Lower lobe of right lung (tissue), 2 donors: ENCODE data around the gene LRRTM4. TPM values are rescaled to one million over a fixed set of nuclear protein-coding genes. Genes with fewer than 3 reads are reported as not detected.

Experiments
- ATAC-seq, 2 donors: fragments of 200-7000 bp; cut with Tn5 transposase; one replicate each; pipeline ENCODE4 v1.9.1; 2020 to 2022; ENCODE audit warnings: mild to moderate bottlenecking in 2 of 2, moderate library complexity in 2 of 2
- DNase-seq: peaks from one replicate; pipeline ENCODE4 v3.0.0-alpha.2; 2020
- H3K27ac ChIP-seq: fragments of 200-600 bp; one replicate; pipeline ENCODE4 v1.8.0; 2022
- H3K27me3 ChIP-seq: fragments of 200-600 bp; one replicate; pipeline ENCODE4 v1.8.0; 2022; ENCODE audit warnings: low read depth
- H3K36me3 ChIP-seq: fragments of 200-600 bp; one replicate; pipeline ENCODE4 v1.8.0; 2022; ENCODE audit warnings: mild to moderate bottlenecking
- H3K4me1 ChIP-seq: fragments of 200-600 bp; one replicate; pipeline ENCODE4 v1.8.0; 2022
- H3K4me3 ChIP-seq: fragments of 200-600 bp; one replicate; pipeline ENCODE4 v1.8.0; 2022; ENCODE audit warnings: mild to moderate bottlenecking
- H3K9me3 ChIP-seq: fragments of 200-600 bp; one replicate; pipeline ENCODE4 v1.8.0; 2022
- CTCF ChIP-seq: fragments of 200-600 bp; IDR thresholded peaks from one replicate; pipeline ENCODE4 v1.8.0; 2022; ENCODE audit warnings: antibody characterized with exemption, mild to moderate bottlenecking
- intact Hi-C: fragments of 100-400 bp; cut with DNase I; formaldehyde crosslinking; loops from one replicate; pipeline ENCODE4 v1.11.0; 2022
- total RNA-seq: library from RNA; stranded (reverse); fragmentation: NEBNext Ultra II Directional; extraction: Animal tissue kit (Norgen Biotek cat#: 25700); gene quantifications from one replicate; pipeline ENCODE4 v1.2.1, GENCODE V29; 2021
- donor health status: DM: no; HTN: yes; CAD: no; lungs with severe emphysema.

LRRTM4 gene
- total RNA-seq, 1 donor from 2014 or later, result 0.77 TPM

- no peak for ATAC-seq
- Histone ChIP-seq H3K9me3 (no peaks in the 10 kb centered on the region), H3K4me1 (no peaks in the 10 kb centered on the region), H3K36me3 (no peaks in the 10 kb centered on the region), H3K4me3 (no peak overlapping the region), H3K27ac (no peak overlapping the region), H3K27me3 (no peaks in the 10 kb centered on the region)
- TF ChIP-seq CTCF, result no peak
- intact Hi-C loops, result no loop called here
- DNase-seq, result no peak
These were observed 118.0 kb downstream of the LRRTM4 start for GRCh38 chr2:77404189-77404588.

GRCh38 chr2:77398970-77399600 lies 123.1 kb downstream of the LRRTM4 start:
- no peak for DNase-seq
- ATAC-seq, result no peak
- no peak overlapping the region for H3K4me3 ChIP-seq
- H3K4me1 ChIP-seq, result no peaks in the 10 kb centered on the region
- no peaks in the 10 kb centered on the region for H3K9me3 ChIP-seq
- intact Hi-C loops, result no loop called here
- no peak for TF ChIP-seq CTCF
- H3K27ac ChIP-seq, result no peak overlapping the region
- no peaks in the 10 kb centered on the region for H3K27me3 ChIP-seq
- no peaks in the 10 kb centered on the region for H3K36me3 ChIP-seq

- Histone ChIP-seq H3K27ac (no peak overlapping the region), H3K4me1 (no peaks in the 10 kb centered on the region), H3K9me3 (no peaks in the 10 kb centered on the region), H3K4me3 (no peak overlapping the region), H3K36me3 (no peaks in the 10 kb centered on the region), H3K27me3 (no peaks in the 10 kb centered on the region)
- DNase-seq (no peak), ATAC-seq (no peak)
- intact Hi-C loops, result no loop called here
- TF ChIP-seq CTCF, result no peak
These were observed 124.4 kb downstream of the LRRTM4 start for GRCh38 chr2:77397763-77398162.

GRCh38 chr2:77395011-77395410 lies 127.2 kb downstream of the LRRTM4 start:
- intact Hi-C loops, result no loop called here
- TF ChIP-seq CTCF, result no peak
- H3K4me1 ChIP-seq, result no peaks in the 10 kb centered on the region
- H3K4me3 ChIP-seq, result no peak overlapping the region
- H3K27me3 ChIP-seq, result no peaks in the 10 kb centered on the region
- no peaks in the 10 kb centered on the region for H3K9me3 ChIP-seq
- H3K36me3 ChIP-seq, result no peaks in the 10 kb centered on the region
- ATAC-seq (no peak), DNase-seq (no peak)
- H3K27ac ChIP-seq, result no peak overlapping the region

- no peak for ATAC-seq
- DNase-seq, result no peak
- no peaks in the 10 kb centered on the region for H3K27me3 ChIP-seq
- H3K27ac ChIP-seq, result no peak overlapping the region
- H3K4me1 ChIP-seq, result no peaks in the 10 kb centered on the region
- H3K4me3 ChIP-seq, result no peak overlapping the region
- intact Hi-C loops, result no loop called here
- H3K9me3 ChIP-seq, result no peaks in the 10 kb centered on the region
- H3K36me3 ChIP-seq, result no peaks in the 10 kb centered on the region
- TF ChIP-seq CTCF, result no peak
These were observed 131.1 kb downstream of the LRRTM4 start for GRCh38 chr2:77391119-77391518.

GRCh38 chr2:77387324-77387723 lies 134.9 kb downstream of the LRRTM4 start:
- no peaks in the 10 kb centered on the region for H3K27me3 ChIP-seq
- H3K4me3 ChIP-seq, result no peak overlapping the region
- H3K4me1 ChIP-seq, result no peaks in the 10 kb centered on the region
- no peaks in the 10 kb centered on the region for H3K9me3 ChIP-seq
- no peak for TF ChIP-seq CTCF
- DNase-seq (no peak), ATAC-seq (no peak)
- no peak overlapping the region for H3K27ac ChIP-seq
- intact Hi-C loops, result no loop called here
- no peaks in the 10 kb centered on the region for H3K36me3 ChIP-seq
